Vagina (tissue), 2 donors: Measurements from ENCODE around the gene AGPAT3.

Experiments used
- POLR2A ChIP-seq, 2 donors: fragments of 450-650 bp; IDR thresholded peaks; one replicate each; pipeline ENCODE4 v1.6.1; 2017; ENCODE audit warnings: antibody characterized with exemption in 2 of 2, mild to moderate bottlenecking in 2 of 2, moderate library complexity in 2 of 2
- TF ChIP-seq, protein P1 (sequence below), 3 experiments: fragments of 450-650 bp in 2 of 3; fragments of 200-600 bp in 1 of 3; sonication (generic) in 1 of 3; IDR thresholded peaks; one replicate each; pipeline ENCODE4 v1.5.1; 2017 to 2019; ENCODE audit warnings: antibody characterized with exemption in 3 of 3, mild to moderate bottlenecking in 2 of 3, moderate library complexity in 2 of 3

- TF ChIP-seq, protein P1, sequence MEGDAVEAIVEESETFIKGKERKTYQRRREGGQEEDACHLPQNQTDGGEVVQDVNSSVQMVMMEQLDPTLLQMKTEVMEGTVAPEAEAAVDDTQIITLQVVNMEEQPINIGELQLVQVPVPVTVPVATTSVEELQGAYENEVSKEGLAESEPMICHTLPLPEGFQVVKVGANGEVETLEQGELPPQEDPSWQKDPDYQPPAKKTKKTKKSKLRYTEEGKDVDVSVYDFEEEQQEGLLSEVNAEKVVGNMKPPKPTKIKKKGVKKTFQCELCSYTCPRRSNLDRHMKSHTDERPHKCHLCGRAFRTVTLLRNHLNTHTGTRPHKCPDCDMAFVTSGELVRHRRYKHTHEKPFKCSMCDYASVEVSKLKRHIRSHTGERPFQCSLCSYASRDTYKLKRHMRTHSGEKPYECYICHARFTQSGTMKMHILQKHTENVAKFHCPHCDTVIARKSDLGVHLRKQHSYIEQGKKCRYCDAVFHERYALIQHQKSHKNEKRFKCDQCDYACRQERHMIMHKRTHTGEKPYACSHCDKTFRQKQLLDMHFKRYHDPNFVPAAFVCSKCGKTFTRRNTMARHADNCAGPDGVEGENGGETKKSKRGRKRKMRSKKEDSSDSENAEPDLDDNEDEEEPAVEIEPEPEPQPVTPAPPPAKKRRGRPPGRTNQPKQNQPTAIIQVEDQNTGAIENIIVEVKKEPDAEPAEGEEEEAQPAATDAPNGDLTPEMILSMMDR (IDR thresholded peaks at IDR 0.05): no peak
- no peak for TF ChIP-seq POLR2A (IDR thresholded peaks at IDR 0.05)
Measured at GRCh38 chr21:43825936-43826622, 38.9 kb upstream of the AGPAT3 start.
